ENCODE results near the gene BCAS1. TPM values are rescaled to one million over a fixed set of nuclear protein-coding genes. Genes with fewer than 3 reads are reported as not detected.

The BCAS1 gene
- total RNA-seq, 1 experiment from 2014 or later = 0.16 TPM

GRCh38 chr20:54093423-54094267 is 23.3 kb upstream of the BCAS1 start:
- no peaks in the 10 kb centered on the region for H3K9me3 ChIP-seq (replicated peaks)
- no peak overlapping the region for H3K27ac ChIP-seq
- no peak for DNase-seq
- no peaks in the 10 kb centered on the region for H3K36me3 ChIP-seq
- H3K4me1 ChIP-seq = no peaks in the 10 kb centered on the region
- H3K4me3 ChIP-seq = no peak overlapping the region
- H3K27me3 ChIP-seq = peaks cover 9% of the 10 kb centered on the region; the same call in 1 of the 2 replicates

DNA sequence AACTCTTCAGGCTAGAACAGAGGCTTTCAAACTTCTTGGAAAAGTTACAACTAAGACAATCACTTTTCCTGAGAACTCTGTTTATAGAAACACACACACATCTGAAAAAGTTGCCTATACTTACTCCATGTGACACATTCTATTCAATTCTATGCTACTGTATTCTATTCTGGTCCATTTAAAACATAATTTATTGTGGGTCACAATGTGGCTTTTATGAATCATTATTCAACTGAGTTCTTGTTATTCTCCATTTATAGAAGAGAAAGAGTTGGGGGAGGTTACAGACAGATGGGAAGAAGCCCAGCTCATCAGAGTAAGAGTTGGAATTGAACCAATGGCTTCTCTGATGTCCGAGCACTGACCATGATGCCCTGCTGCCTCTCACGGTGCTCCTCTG is 21.6 kb upstream of the BCAS1 start:
- Histone ChIP-seq H3K27me3 (0 out of 2 replicates have a peak, but pooled peaks cover under 1% of the 10 kb centered on the region), H3K9me3 (replicated peaks) (no peaks in the 10 kb centered on the region), H3K27ac (no peak overlapping the region), H3K4me1 (peaks cover 1% of the 10 kb centered on the region), H3K4me3 (no peak overlapping the region), H3K36me3 (no peaks in the 10 kb centered on the region)
- DNase-seq = no peak

DNA sequence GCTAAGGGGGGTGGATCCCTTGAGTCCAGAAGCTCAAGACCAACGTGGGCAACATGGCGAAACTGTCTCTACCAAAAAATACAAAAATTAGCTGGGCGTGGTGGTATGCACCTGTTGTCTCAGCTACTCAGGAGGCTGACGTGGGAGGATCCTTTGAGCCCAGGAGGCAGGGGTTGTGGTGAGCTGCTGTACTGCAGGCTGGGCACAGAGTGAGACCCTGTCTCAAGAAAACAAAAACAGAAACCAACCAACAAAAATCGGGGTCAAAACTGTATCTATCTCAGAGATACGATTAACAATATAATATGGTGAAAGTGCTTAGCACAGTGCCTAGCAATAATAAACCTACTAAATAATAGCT is 20.7 kb upstream of the BCAS1 start:
- no peaks in the 10 kb centered on the region for H3K36me3 ChIP-seq
- H3K4me3 ChIP-seq = no peak overlapping the region
- no peak for DNase-seq
- no peaks in the 10 kb centered on the region for H3K27me3 ChIP-seq
- peaks cover 6% of the 10 kb centered on the region for H3K4me1 ChIP-seq
- H3K9me3 ChIP-seq (replicated peaks) = no peaks in the 10 kb centered on the region
- no peak overlapping the region for H3K27ac ChIP-seq

DNA sequence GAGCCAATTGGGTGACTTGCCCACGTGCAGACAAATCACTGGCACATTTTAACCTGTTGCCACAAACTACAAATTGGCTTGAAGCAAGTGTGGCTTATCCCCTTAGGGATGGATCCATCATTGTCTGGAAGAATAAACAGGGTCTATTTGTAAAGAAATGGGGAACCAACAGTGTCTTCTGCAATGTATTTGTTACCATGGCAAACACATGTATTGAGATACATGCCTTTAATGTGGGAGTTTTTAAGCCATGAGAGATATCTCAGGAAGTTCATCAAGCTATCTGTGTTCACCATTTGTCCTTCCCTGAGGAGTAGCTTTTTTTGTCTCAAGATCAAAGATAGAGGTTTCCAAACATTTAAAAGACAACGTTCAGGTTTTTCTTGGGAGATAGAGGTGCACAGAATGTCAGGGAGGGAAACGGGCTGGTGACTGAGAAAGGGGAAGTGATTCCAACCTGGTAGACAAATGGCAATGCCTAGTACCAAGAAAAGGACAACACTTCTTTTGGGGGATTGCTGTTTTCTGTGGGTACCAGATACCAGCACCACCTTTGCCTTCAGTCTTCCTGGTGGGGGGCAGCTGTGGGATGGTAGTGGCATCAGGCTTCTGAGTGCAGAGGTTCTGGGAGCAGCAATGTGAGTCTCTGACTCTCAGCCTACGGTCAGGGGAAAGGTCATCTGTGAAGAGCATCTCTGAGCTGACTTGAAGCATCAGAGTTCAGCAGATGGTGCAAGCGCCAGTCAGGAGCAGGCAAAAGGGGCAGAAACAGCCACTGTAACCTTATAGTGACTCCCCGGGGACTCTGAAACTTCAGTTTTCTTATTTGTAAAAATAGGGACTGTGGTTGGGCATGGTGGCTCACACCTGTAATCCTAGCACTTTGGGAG is 20.1 kb upstream of the BCAS1 start:
- DNase-seq = no peak
- Histone ChIP-seq H3K27ac (no peak overlapping the region), H3K36me3 (no peaks in the 10 kb centered on the region), H3K27me3 (0 out of 2 replicates have a peak, but pooled peaks cover 3% of the 10 kb centered on the region), H3K9me3 (replicated peaks) (no peaks in the 10 kb centered on the region), H3K4me1 (peaks cover 6% of the 10 kb centered on the region), H3K4me3 (no peak overlapping the region)

DNA sequence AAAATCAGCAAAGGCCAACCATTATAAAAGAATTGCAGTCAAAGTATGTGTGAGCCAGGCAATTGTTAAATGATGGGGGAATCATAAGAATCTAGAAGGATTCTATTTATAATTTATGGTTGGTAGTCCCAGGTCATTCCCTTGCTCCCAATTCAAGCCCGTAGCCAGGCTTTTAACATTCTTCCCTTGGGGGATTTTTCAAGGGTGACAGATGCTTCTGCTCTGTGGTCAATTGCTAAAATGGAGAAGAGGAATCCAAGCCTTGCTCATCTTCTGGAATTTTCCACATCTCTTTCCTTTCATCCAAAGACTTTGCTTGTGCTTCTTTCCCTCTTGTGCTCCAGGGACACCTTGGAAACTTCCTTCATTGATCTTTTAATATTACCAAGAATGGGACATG is 18.0 kb upstream of the BCAS1 start:
- Histone ChIP-seq H3K9me3 (replicated peaks) (no peaks in the 10 kb centered on the region), H3K4me3 (no peak overlapping the region), H3K36me3 (no peaks in the 10 kb centered on the region), H3K27ac (no peak overlapping the region), H3K4me1 (peaks cover 6% of the 10 kb centered on the region), H3K27me3 (0 out of 2 replicates have a peak, but pooled peaks cover 3% of the 10 kb centered on the region)
- no peak for DNase-seq

DNA sequence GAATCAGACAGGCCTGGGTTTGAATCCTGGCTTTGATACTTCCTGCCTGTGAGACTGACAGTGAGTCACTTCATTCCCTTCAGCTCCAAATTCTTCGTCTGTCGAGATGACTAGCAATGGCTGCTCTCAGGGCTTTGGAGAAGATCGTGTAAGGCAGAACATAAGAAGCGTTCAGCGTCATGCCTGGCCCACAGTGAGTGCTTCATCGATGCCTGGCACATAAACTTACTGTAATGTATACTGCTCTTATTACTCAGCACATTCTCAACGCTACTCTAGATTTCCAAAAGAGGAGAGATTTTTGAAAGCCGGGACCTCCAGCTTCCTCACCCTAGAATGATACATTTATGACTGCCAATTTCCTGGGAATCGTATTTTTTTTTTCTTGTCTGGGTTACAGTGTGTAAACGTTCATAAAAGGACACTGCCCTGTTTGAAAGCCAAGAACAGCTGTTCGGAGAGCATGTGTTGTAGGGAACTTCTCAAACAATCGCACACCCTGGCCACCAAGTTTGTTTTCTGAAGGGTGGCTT is 16.2 kb upstream of the BCAS1 start:
- peak overlapping the region; percentile 24 for H3K4me3 ChIP-seq
- H3K27me3 ChIP-seq = 0 out of 2 replicates have a peak, but pooled peaks cover 3% of the 10 kb centered on the region
- H3K9me3 ChIP-seq (replicated peaks) = no peaks in the 10 kb centered on the region
- H3K4me1 ChIP-seq = peaks cover 6% of the 10 kb centered on the region
- DNase-seq = peak; percentile 32 to 68
- no peaks in the 10 kb centered on the region for H3K36me3 ChIP-seq
- H3K27ac ChIP-seq = no peak overlapping the region

GRCh38 chr20:54085910-54086309 is 15.5 kb upstream of the BCAS1 start:
- H3K4me1 ChIP-seq = peaks cover 6% of the 10 kb centered on the region
- DNase-seq = no peak
- no peak overlapping the region for H3K27ac ChIP-seq
- H3K27me3 ChIP-seq = 0 out of 2 replicates have a peak, but pooled peaks cover 3% of the 10 kb centered on the region
- no peaks in the 10 kb centered on the region for H3K9me3 ChIP-seq (replicated peaks)
- H3K36me3 ChIP-seq = no peaks in the 10 kb centered on the region
- H3K4me3 ChIP-seq = no peak overlapping the region

GRCh38 chr20:54085425-54085824 is 15.0 kb upstream of the BCAS1 start:
- H3K27ac ChIP-seq = no peak overlapping the region
- 0 out of 2 replicates have a peak, but pooled peaks cover 3% of the 10 kb centered on the region for H3K27me3 ChIP-seq
- H3K36me3 ChIP-seq = no peaks in the 10 kb centered on the region
- H3K4me3 ChIP-seq = no peak overlapping the region
- no peak for DNase-seq
- no peaks in the 10 kb centered on the region for H3K9me3 ChIP-seq (replicated peaks)
- H3K4me1 ChIP-seq = peaks cover 6% of the 10 kb centered on the region

DNA sequence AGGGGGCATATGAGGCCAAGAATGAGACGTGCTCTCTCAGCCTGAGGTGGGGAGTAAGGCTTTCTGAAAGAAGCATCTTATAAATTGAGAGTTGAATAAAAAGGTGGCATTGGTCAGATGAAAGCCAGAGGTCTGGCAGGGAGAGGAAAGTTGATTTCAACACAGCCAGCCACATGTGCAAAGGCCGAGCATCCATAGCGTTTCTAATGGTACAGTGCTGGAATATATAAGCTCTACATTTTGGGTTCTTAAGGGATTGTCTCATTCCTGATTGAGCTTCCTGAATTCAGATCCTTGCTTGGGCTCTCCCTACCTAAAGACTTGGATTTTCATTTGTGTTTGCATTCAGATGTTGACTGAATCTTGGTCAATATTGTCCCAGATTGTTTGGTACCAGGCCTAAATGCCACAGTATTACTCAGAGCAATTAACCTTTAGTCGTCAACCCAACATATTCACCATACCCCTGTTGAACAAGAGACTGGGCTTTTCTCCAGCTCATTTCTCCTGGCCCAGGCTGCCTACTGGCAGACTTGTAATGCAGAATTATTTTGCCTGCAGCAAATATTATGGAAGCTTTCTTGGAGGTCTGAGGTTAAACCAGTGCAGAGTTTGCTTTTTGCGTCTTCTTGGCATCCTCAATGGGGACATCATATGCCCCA is 14.5 kb upstream of the BCAS1 start:
- no peak for DNase-seq
- H3K4me1 ChIP-seq = peaks cover 6% of the 10 kb centered on the region

GRCh38 chr20:54084193-54084592 is 13.8 kb upstream of the BCAS1 start:
- no peaks in the 10 kb centered on the region for H3K9me3 ChIP-seq (replicated peaks)

More for the DNA sequence above, 14.5 kb upstream of the BCAS1 start:
- H3K27me3 ChIP-seq = 0 out of 2 replicates have a peak, but pooled peaks cover 3% of the 10 kb centered on the region
- H3K36me3 ChIP-seq = no peaks in the 10 kb centered on the region
- no peak overlapping the region for H3K4me3 ChIP-seq
- H3K27ac ChIP-seq = no peak overlapping the region
- no peaks in the 10 kb centered on the region for H3K9me3 ChIP-seq (replicated peaks)

DNA sequence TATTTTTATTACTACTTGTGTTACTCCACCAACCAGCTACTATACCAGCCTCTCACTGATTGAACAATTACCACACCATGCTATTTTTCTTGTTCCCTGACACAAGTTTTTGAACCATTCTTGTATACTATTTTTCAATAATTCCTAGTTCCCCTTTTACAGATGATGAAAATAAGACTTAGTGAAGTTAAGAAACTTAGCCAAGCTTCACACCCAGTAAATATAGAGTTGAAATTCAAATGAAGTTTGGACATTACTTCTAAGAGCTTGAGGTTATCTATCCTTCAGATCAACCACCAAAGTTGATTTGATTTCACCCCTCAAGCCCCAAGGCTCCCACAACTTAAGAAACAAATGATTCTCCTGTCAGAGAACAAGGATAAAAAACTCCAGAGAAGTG is 13.1 kb upstream of the BCAS1 start:
- H3K4me1 ChIP-seq = peaks cover 6% of the 10 kb centered on the region
- no peak for DNase-seq
- H3K4me3 ChIP-seq = no peak overlapping the region
- H3K27me3 ChIP-seq = 0 out of 2 replicates have a peak, but pooled peaks cover 3% of the 10 kb centered on the region
- no peaks in the 10 kb centered on the region for H3K9me3 ChIP-seq (replicated peaks)
- H3K27ac ChIP-seq = no peak overlapping the region
- H3K36me3 ChIP-seq = no peaks in the 10 kb centered on the region

More at GRCh38 chr20:54084193-54084592, 13.8 kb upstream of the BCAS1 start:
- Histone ChIP-seq H3K36me3 (no peaks in the 10 kb centered on the region), H3K27ac (no peak overlapping the region), H3K4me1 (peaks cover 6% of the 10 kb centered on the region), H3K4me3 (no peak overlapping the region), H3K27me3 (0 out of 2 replicates have a peak, but pooled peaks cover 3% of the 10 kb centered on the region)
- no peak for DNase-seq

- Histone ChIP-seq H3K27ac (no peak overlapping the region), H3K4me1 (peaks cover 6% of the 10 kb centered on the region), H3K4me3 (no peak overlapping the region), H3K36me3 (no peaks in the 10 kb centered on the region), H3K9me3 (replicated peaks) (no peaks in the 10 kb centered on the region), H3K27me3 (0 out of 2 replicates have a peak, but pooled peaks cover 3% of the 10 kb centered on the region)
- no peak for DNase-seq
These were observed 11.7 kb upstream of the BCAS1 start for GRCh38 chr20:54082100-54082499.

GRCh38 chr20:54079652-54080051 is 9.3 kb upstream of the BCAS1 start:
- no peaks in the 10 kb centered on the region for H3K9me3 ChIP-seq (replicated peaks)
- no peaks in the 10 kb centered on the region for H3K36me3 ChIP-seq
- no peak for DNase-seq
- no peak overlapping the region for H3K27ac ChIP-seq
- H3K27me3 ChIP-seq = no peaks in the 10 kb centered on the region
- H3K4me3 ChIP-seq = no peak overlapping the region
- no peaks in the 10 kb centered on the region for H3K4me1 ChIP-seq

GRCh38 chr20:54078296-54078984 is 8.0 kb upstream of the BCAS1 start:
- no peak overlapping the region for H3K27ac ChIP-seq
- no peaks in the 10 kb centered on the region for H3K4me1 ChIP-seq
- H3K27me3 ChIP-seq = no peaks in the 10 kb centered on the region
- no peaks in the 10 kb centered on the region for H3K9me3 ChIP-seq (replicated peaks)
- DNase-seq = no peak
- H3K4me3 ChIP-seq = no peak overlapping the region
- H3K36me3 ChIP-seq = no peaks in the 10 kb centered on the region
